ENCODE measurements around the gene NOTCH1.

- no peak for TF ChIP-seq CTCF (IDR thresholded peaks at IDR 0.05)
- TF ChIP-seq POLR2A (IDR thresholded peaks at IDR 0.05; ENCODE audit: low read depth): no peak
- TF ChIP-seq POLR2AphosphoS5 (IDR thresholded peaks at IDR 0.05): no peak
- TF ChIP-seq EP300 (IDR thresholded peaks at IDR 0.05): no peak
Measured at GRCh38 chr9:136541179-136541578, 4.7 kb downstream of the NOTCH1 start.
